Panc1 (cell line): ENCODE measurements around the gene SHROOM3. TPM values are rescaled to one million over a fixed set of nuclear protein-coding genes. Genes with fewer than 3 reads are reported as not detected.

Experiments used
- ATAC-seq: fragments of 200-7000 bp; cut with Tn5 transposase; 2 replicates; pipeline ENCODE4 v1.9.1; 2020; ENCODE audit warnings: mild to moderate bottlenecking, moderate library complexity
- BruUV-seq: library from RNA; stranded (reverse); fragments of 400-500 nt; replicated peaks from 2 replicates; lab custom pipeline; 2021; lab: Mats Ljungman, UMichigan
- CTCF ChIA-PET: fragments of 300-600 bp; sonication (Branson Sonifier 250); formaldehyde crosslinking; loops from one replicate; lab custom pipeline; 2022; ENCODE audit warnings: antibody characterized with exemption; lab: Charles Lee
- POLR2A ChIA-PET: fragments of 300-600 bp; sonication (Branson Sonifier 250); formaldehyde crosslinking; loops from one replicate; lab custom pipeline; 2022; ENCODE audit warnings: antibody characterized with exemption; lab: Charles Lee
- DNase-seq: peaks from one replicate; pipeline ENCODE4 v3.0.0-alpha.2; 2010; ENCODE audit warnings: low read depth, low spot score
- H3K27ac ChIP-seq: 2 replicates; pipeline ENCODE4 v1.5.1; 2011; ENCODE audit warnings: mild to moderate bottlenecking, low read length, inconsistent platforms
- H3K27me3 ChIP-seq: fragments of 200-500 bp; sonication (Bioruptor generic); 2 replicates; pipeline ENCODE4 v1.6.0; 2014; ENCODE audit warnings: low read length, inconsistent platforms; ENCODE audit not compliant: control insufficient read depth, insufficient read depth
- H3K36me3 ChIP-seq: fragments of 200-500 bp; sonication (Bioruptor generic); 2 replicates; pipeline ENCODE4 v1.5.1; 2014; ENCODE audit warnings: inconsistent platforms, mild to moderate bottlenecking, low read length, moderate library complexity; ENCODE audit not compliant: control insufficient read depth, insufficient read depth
- H3K4me1 ChIP-seq: 2 replicates; pipeline ENCODE4 v1.5.1; 2011; ENCODE audit warnings: inconsistent platforms, mild to moderate bottlenecking, low read length, moderate library complexity; ENCODE audit not compliant: control insufficient read depth, insufficient read depth
- H3K4me3 ChIP-seq, 2 experiments: 2 replicates each; pipeline ENCODE4 v1.5.1; 2011 to 2012; ENCODE audit warnings: low read depth in 2 of 2, low read length in 2 of 2, mild to moderate bottlenecking in 2 of 2, inconsistent platforms in 1 of 2, moderate library complexity in 1 of 2
- H3K9me3 ChIP-seq: fragments of 200-500 bp; sonication (Bioruptor generic); 2 replicates; pipeline ENCODE4 v1.5.1; 2014; ENCODE audit warnings: low read depth, mild to moderate bottlenecking, inconsistent platforms, low read length, moderate library complexity; ENCODE audit not compliant: control insufficient read depth, insufficient read depth
- CTCF ChIP-seq: fragments of 450-650 bp; IDR thresholded peaks from 2 replicates; pipeline ENCODE4 v1.5.1; 2017; ENCODE audit warnings: mild to moderate bottlenecking
- POLR2AphosphoS5 ChIP-seq: IDR thresholded peaks from 2 replicates; pipeline ENCODE4 v1.6.1; 2012; ENCODE audit warnings: mild to moderate bottlenecking, low read depth, low read length, moderate library complexity
- SIN3A ChIP-seq: IDR thresholded peaks from 2 replicates; pipeline ENCODE4 v1.6.1; 2012; ENCODE audit warnings: low read depth, mild to moderate bottlenecking, low read length, moderate library complexity, borderline replicate concordance; ENCODE audit not compliant: insufficient read depth
- TCF7L2 ChIP-seq: IDR thresholded peaks from 2 replicates; pipeline ENCODE4 v1.6.1; 2011; ENCODE audit warnings: mild to moderate bottlenecking, low read depth, low read length, inconsistent platforms
- in situ Hi-C: cut with HindIII; loops from 2 replicates; pipeline ENCODE4 v1.10.0; 2016; ENCODE audit warnings: low sequenced_read_pairs, low pct_unique_long_range_greater_than_20kb
- intact Hi-C: fragments of 100-400 bp; cut with micrococcal nuclease; formaldehyde crosslinking; loops from one replicate; pipeline ENCODE4 v1.10.0; 2022; ENCODE audit not compliant: unreplicated experiment
- total RNA-seq: library from RNA; stranded (reverse); gene quantifications from one replicate; pipeline ENCODE4 v1.2.1, GENCODE V29; 2021; ENCODE audit not compliant: unreplicated experiment
- TF ChIP-seq, protein P1 (sequence below), 2 experiments: IDR thresholded peaks; 2 replicates each; pipeline ENCODE4 v1.6.1; 2011 to 2012; ENCODE audit warnings: low read depth in 2 of 2, control low read depth in 1 of 2, low read length in 1 of 2, mild to moderate bottlenecking in 1 of 2, moderate library complexity in 1 of 2; ENCODE audit not compliant: insufficient read depth in 1 of 2

The SHROOM3 gene
- total RNA-seq, 1 experiment from 2014 or later = 7.2 TPM

DNA sequence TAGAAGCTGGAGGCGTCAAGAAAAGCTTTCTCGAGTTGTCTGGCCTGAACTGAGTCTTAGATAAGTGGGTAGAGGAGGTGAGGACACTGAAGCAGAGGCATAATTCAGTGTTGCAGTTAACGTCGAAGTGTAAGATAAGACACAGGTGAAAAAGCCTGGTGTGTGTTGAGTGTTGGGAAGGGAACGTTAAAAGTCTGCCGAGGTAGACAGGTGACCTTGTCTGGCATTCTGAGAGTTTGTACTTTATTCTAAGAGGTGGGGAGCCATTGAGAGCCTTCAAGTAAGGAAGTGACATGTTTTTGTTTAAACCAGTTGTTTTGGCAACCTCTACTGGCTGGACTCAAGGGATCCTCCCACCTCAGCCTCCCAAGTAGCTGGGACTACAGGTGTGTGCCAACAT, 219.1 kb downstream of the SHROOM3 start:
- H3K36me3 ChIP-seq = no peaks in the 10 kb centered on the region
- no TSS peak for BruUV-seq
- DNase-seq = no peak
- TF ChIP-seq, protein P1, sequence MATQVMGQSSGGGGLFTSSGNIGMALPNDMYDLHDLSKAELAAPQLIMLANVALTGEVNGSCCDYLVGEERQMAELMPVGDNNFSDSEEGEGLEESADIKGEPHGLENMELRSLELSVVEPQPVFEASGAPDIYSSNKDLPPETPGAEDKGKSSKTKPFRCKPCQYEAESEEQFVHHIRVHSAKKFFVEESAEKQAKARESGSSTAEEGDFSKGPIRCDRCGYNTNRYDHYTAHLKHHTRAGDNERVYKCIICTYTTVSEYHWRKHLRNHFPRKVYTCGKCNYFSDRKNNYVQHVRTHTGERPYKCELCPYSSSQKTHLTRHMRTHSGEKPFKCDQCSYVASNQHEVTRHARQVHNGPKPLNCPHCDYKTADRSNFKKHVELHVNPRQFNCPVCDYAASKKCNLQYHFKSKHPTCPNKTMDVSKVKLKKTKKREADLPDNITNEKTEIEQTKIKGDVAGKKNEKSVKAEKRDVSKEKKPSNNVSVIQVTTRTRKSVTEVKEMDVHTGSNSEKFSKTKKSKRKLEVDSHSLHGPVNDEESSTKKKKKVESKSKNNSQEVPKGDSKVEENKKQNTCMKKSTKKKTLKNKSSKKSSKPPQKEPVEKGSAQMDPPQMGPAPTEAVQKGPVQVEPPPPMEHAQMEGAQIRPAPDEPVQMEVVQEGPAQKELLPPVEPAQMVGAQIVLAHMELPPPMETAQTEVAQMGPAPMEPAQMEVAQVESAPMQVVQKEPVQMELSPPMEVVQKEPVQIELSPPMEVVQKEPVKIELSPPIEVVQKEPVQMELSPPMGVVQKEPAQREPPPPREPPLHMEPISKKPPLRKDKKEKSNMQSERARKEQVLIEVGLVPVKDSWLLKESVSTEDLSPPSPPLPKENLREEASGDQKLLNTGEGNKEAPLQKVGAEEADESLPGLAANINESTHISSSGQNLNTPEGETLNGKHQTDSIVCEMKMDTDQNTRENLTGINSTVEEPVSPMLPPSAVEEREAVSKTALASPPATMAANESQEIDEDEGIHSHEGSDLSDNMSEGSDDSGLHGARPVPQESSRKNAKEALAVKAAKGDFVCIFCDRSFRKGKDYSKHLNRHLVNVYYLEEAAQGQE (IDR thresholded peaks at IDR 0.05; ENCODE audit: insufficient read depth in 1 of 2, low read depth in 2 of 2, low read length in 1 of 2) = no peak
- TF ChIP-seq SIN3A (no peak), POLR2AphosphoS5 (no peak), TCF7L2 (no peak), CTCF (no peak)
- in situ Hi-C loops (no loop called here), intact Hi-C loops (no loop called here)
- no peak overlapping the region for H3K27ac ChIP-seq
- ChIA-PET POLR2A (no interaction called here), CTCF (no interaction called here)
- H3K4me1 ChIP-seq = no peaks in the 10 kb centered on the region
- H3K4me3 ChIP-seq = no peak overlapping the region
- no peaks in the 10 kb centered on the region for H3K27me3 ChIP-seq
- no peaks in the 10 kb centered on the region for H3K9me3 ChIP-seq
- no peak for ATAC-seq

- ATAC-seq (no peak), DNase-seq (no peak)
- no peaks in the 10 kb centered on the region for H3K9me3 ChIP-seq
- TF ChIP-seq POLR2AphosphoS5 (no peak), CTCF (no peak), TCF7L2 (no peak), SIN3A (no peak)
- TF ChIP-seq, protein P1 (IDR thresholded peaks at IDR 0.05; ENCODE audit: insufficient read depth in 1 of 2, low read depth in 2 of 2, low read length in 1 of 2) = no peak
- H3K36me3 ChIP-seq = no peaks in the 10 kb centered on the region
- intact Hi-C loops = no loop called here
- H3K4me1 ChIP-seq = no peaks in the 10 kb centered on the region
- POLR2A ChIA-PET = no interaction called here
- no peak overlapping the region for H3K4me3 ChIP-seq
- in situ Hi-C loops = no loop called here
- H3K27me3 ChIP-seq = no peaks in the 10 kb centered on the region
- no peak overlapping the region for H3K27ac ChIP-seq
- no TSS peak for BruUV-seq
- CTCF ChIA-PET = no interaction called here
These were observed 219.8 kb downstream of the SHROOM3 start for GRCh38 chr4:76654791-76655190.
